Measurements from ENCODE around the gene PANK1. TPM values are rescaled to one million over a fixed set of nuclear protein-coding genes. Genes with fewer than 3 reads are reported as not detected.

Gene PANK1
- total RNA-seq, 1 donor from 2014 or later, result 1.8 TPM

GRCh38 chr10:89574368-89574767 is 70.7 kb downstream of the PANK1 start:
- H3K4me1 Mint-ChIP-seq, result no peaks in the 10 kb centered on the region
- no peak overlapping the region for H3K4me3 Mint-ChIP-seq
- DNase-seq (no peak), ATAC-seq (ENCODE audit: low read depth) (no peak)
- no peak overlapping the region for H3K27ac Mint-ChIP-seq
- H3K27me3 Mint-ChIP-seq, result no peaks in the 10 kb centered on the region
- ChIA-PET POLR2A (no interaction called here), CTCF (no interaction called here)
- no peaks in the 10 kb centered on the region for H3K36me3 Mint-ChIP-seq (ENCODE audit: low read depth)
- no peaks in the 10 kb centered on the region for H3K9me3 Mint-ChIP-seq
- TF ChIP-seq CTCF (IDR thresholded peaks at IDR 0.05), result no peak
- intact Hi-C loops (cut with micrococcal nuclease), result loop anchor here (10.0 kb wide), 1 partner anchor 60 kb away; no protein-coding TSS in a partner anchor

GRCh38 chr10:89567576-89568245 is 77.3 kb downstream of the PANK1 start:
- CTCF ChIA-PET, result no interaction called here
- no peaks in the 10 kb centered on the region for H3K9me3 Mint-ChIP-seq
- H3K4me3 Mint-ChIP-seq, result no peak overlapping the region
- intact Hi-C loops (cut with micrococcal nuclease), result loop anchor here (10.0 kb wide), 2 partner anchors 533 to 633 kb away; no protein-coding TSS in a partner anchor
- POLR2A ChIA-PET, result no interaction called here
- peaks cover 14% of the 10 kb centered on the region for H3K27me3 Mint-ChIP-seq
- H3K4me1 Mint-ChIP-seq, result no peaks in the 10 kb centered on the region
- H3K27ac Mint-ChIP-seq, result no peak overlapping the region
- TF ChIP-seq CTCF (IDR thresholded peaks at IDR 0.05), result no peak
- no peak for ATAC-seq (ENCODE audit: low read depth)
- DNase-seq, result no peak
- no peaks in the 10 kb centered on the region for H3K36me3 Mint-ChIP-seq (ENCODE audit: low read depth)

- ChIA-PET POLR2A (no interaction called here), CTCF (interaction anchor here (0.8 kb wide), 1 partner anchor 15 kb away, joined by 3 read pairs; no protein-coding TSS in a partner anchor)
- DNase-seq, result no peak
- no peak for ATAC-seq (ENCODE audit: low read depth)
- intact Hi-C loops (cut with micrococcal nuclease), result loop anchor here (10.0 kb wide), 2 partner anchors 532 to 632 kb away; no protein-coding TSS in a partner anchor
- TF ChIP-seq CTCF (IDR thresholded peaks at IDR 0.05), result no peak
- H3K27ac Mint-ChIP-seq, result no peak overlapping the region
- H3K4me1 Mint-ChIP-seq, result no peaks in the 10 kb centered on the region
- H3K36me3 Mint-ChIP-seq (ENCODE audit: low read depth), result no peaks in the 10 kb centered on the region
- H3K27me3 Mint-ChIP-seq, result peaks cover 14% of the 10 kb centered on the region
- no peak overlapping the region for H3K4me3 Mint-ChIP-seq
- no peaks in the 10 kb centered on the region for H3K9me3 Mint-ChIP-seq
These were observed 78.0 kb downstream of the PANK1 start for GRCh38 chr10:89566992-89567391.

- POLR2A ChIA-PET, result no interaction called here
- no peak for DNase-seq
- Mint-ChIP-seq H3K36me3 (ENCODE audit: low read depth) (no peaks in the 10 kb centered on the region), H3K4me1 (no peaks in the 10 kb centered on the region), H3K27ac (no peak overlapping the region), H3K9me3 (no peaks in the 10 kb centered on the region), H3K27me3 (peaks cover 14% of the 10 kb centered on the region), H3K4me3 (no peak overlapping the region)
- intact Hi-C loops (cut with micrococcal nuclease), result loop anchor here (10.0 kb wide), 2 partner anchors 532 to 632 kb away; no protein-coding TSS in a partner anchor
- no peak for ATAC-seq (ENCODE audit: low read depth)
- CTCF ChIA-PET, result interaction anchor here (0.8 kb wide), 1 partner anchor 16 kb away, joined by 3 read pairs; no protein-coding TSS in a partner anchor
- TF ChIP-seq CTCF (IDR thresholded peaks at IDR 0.05), result no peak
These were observed 78.7 kb downstream of the PANK1 start for GRCh38 chr10:89566095-89566950.

- H3K4me3 Mint-ChIP-seq, result no peak overlapping the region
- ATAC-seq (ENCODE audit: low read depth), result no peak
- intact Hi-C loops (cut with micrococcal nuclease), result loop anchor here (2.0 to 10.0 kb wide), 3 partner anchors 196 to 630 kb away; no protein-coding TSS in a partner anchor
- no peaks in the 10 kb centered on the region for H3K36me3 Mint-ChIP-seq (ENCODE audit: low read depth)
- peaks cover 14% of the 10 kb centered on the region for H3K27me3 Mint-ChIP-seq
- DNase-seq, result no peak
- no peak for TF ChIP-seq CTCF (IDR thresholded peaks at IDR 0.05)
- H3K4me1 Mint-ChIP-seq, result no peaks in the 10 kb centered on the region
- H3K27ac Mint-ChIP-seq, result no peak overlapping the region
- no peaks in the 10 kb centered on the region for H3K9me3 Mint-ChIP-seq
- POLR2A ChIA-PET, result no interaction called here
- CTCF ChIA-PET, result interaction anchor here (1.1 to 1.2 kb wide), 3 partner anchors 136 to 347 kb away, joined by 3 to 4 read pairs (median 3); partner anchors contain the start of gene KIF20B
These were observed 79.9 kb downstream of the PANK1 start for GRCh38 chr10:89565180-89565579.
